ENCODE measurements around the gene ARL15. TPM values are rescaled to one million over a fixed set of nuclear protein-coding genes. Genes with fewer than 3 reads are reported as not detected.

The ARL15 gene
- total RNA-seq, 4 donors from 2014 or later: 36.2 to 338 (median 69.0) TPM

DNA sequence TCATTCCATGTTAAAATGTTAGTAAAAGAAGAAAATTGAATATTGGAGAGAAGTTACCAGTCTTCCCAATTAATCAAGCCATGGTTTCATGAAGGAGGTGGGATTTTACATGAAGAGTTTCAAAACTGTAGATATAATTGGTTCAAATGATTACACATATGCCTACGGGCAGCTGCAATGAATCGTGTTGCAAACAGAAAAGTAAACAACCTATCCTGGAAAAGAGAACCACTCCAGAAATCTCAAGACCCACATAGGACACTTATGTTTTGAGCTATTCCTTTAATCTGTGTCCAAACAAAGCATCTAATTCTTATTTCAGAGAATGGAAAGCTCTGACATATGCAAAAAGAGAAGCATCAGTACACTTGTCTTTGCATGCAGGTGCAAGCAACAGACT is 409.7 kb downstream of the ARL15 start:
- H3K36me3 ChIP-seq: no peaks in the 10 kb centered on the region
- no peaks in the 10 kb centered on the region for H3K9me3 ChIP-seq
- intact Hi-C loops (cut with DNase I; ENCODE audit: low total_unique reads): no loop called here
- H3K4me1 ChIP-seq: no peaks in the 10 kb centered on the region
- no peak overlapping the region for H3K27ac ChIP-seq
- no peak overlapping the region for H3K4me3 ChIP-seq
- H3K27me3 ChIP-seq: peaks cover 0 to 1% of the 10 kb centered on the region in 2 donors
- TF ChIP-seq, protein P1, sequence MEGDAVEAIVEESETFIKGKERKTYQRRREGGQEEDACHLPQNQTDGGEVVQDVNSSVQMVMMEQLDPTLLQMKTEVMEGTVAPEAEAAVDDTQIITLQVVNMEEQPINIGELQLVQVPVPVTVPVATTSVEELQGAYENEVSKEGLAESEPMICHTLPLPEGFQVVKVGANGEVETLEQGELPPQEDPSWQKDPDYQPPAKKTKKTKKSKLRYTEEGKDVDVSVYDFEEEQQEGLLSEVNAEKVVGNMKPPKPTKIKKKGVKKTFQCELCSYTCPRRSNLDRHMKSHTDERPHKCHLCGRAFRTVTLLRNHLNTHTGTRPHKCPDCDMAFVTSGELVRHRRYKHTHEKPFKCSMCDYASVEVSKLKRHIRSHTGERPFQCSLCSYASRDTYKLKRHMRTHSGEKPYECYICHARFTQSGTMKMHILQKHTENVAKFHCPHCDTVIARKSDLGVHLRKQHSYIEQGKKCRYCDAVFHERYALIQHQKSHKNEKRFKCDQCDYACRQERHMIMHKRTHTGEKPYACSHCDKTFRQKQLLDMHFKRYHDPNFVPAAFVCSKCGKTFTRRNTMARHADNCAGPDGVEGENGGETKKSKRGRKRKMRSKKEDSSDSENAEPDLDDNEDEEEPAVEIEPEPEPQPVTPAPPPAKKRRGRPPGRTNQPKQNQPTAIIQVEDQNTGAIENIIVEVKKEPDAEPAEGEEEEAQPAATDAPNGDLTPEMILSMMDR (IDR thresholded peaks at IDR 0.05): no peak
- TF ChIP-seq POLR2A (IDR thresholded peaks at IDR 0.05): no peak
- DNase-seq: no peak

DNA sequence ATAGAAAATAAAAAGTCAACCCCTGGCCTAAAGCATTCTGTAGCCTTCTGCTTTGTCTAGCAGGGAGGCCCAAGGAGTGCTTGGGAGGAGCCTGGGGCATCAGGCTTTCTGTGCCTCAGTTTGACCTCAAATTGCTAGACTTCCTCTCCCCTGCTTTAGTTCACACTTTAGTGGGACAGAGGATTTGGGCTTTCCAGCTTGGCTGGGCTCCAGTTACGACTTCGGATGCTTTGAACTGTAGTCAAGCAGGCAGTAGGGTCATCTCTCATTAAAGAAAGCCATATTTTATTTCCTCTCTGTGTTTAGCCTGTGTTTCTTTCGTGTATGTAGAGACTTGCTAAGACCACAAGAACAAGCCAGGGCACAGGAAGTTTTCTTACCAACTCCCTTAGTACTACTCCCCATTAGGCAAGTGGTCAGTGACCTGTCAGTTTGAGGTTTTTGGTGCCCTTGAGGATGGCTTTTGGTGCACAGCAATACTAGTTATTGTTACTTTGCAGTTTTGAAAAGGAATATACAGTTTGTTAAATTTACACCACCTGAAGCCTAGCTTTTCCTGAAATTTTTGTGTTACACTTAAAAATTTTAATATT is 415.2 kb downstream of the ARL15 start:
- intact Hi-C loops (cut with DNase I; ENCODE audit: low total_unique reads): no loop called here
- Histone ChIP-seq H3K4me3 (no peak overlapping the region), H3K4me1 (no peaks in the 10 kb centered on the region), H3K36me3 (no peaks in the 10 kb centered on the region), H3K27me3 (peaks cover 0 to 3% of the 10 kb centered on the region in 2 donors), H3K27ac (no peak overlapping the region), H3K9me3 (no peaks in the 10 kb centered on the region)
- no peak for TF ChIP-seq POLR2A (IDR thresholded peaks at IDR 0.05)
- DNase-seq: no peak

GRCh38 chr5:53893626-53894025 is 416.7 kb downstream of the ARL15 start:
- Histone ChIP-seq H3K27ac (no peak overlapping the region), H3K36me3 (no peaks in the 10 kb centered on the region), H3K4me1 (no peaks in the 10 kb centered on the region), H3K27me3 (peaks cover 0 to 3% of the 10 kb centered on the region in 2 donors), H3K4me3 (no peak overlapping the region), H3K9me3 (no peaks in the 10 kb centered on the region)
- DNase-seq: no peak
- intact Hi-C loops (cut with DNase I; ENCODE audit: low total_unique reads): no loop called here
- TF ChIP-seq, protein P1 (IDR thresholded peaks at IDR 0.05): no peak
- TF ChIP-seq POLR2A (IDR thresholded peaks at IDR 0.05): no peak

- H3K9me3 ChIP-seq: no peaks in the 10 kb centered on the region
- intact Hi-C loops (cut with DNase I; ENCODE audit: low total_unique reads): no loop called here
- TF ChIP-seq, protein P1 (IDR thresholded peaks at IDR 0.05): no peak
- TF ChIP-seq POLR2A (IDR thresholded peaks at IDR 0.05): no peak
- no peaks in the 10 kb centered on the region for H3K36me3 ChIP-seq
- no peak overlapping the region for H3K4me3 ChIP-seq
- H3K4me1 ChIP-seq: no peaks in the 10 kb centered on the region
- no peak for DNase-seq
- H3K27me3 ChIP-seq: peaks cover 0 to 3% of the 10 kb centered on the region in 2 donors
- no peak overlapping the region for H3K27ac ChIP-seq
These were observed 418.1 kb downstream of the ARL15 start for GRCh38 chr5:53892224-53892623.

DNA sequence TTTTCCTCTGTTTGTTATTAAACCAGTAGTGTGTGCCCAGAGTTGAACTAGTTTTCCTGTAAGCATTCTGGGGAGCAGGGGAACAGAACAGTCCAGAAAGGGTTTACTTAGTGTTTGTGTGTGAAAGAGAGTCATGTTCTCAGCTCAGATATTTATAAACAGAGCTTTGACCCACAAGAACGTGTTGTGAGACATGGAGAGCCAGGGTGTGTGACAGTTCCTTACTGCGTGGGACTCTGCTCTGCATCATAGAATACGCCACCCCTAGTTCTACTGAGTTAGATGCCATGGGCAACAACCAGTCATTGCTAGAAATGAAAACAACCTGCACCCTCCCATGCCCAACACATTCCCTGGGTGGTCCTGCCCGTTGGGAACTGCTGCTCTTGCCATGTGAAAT is 419.2 kb downstream of the ARL15 start:
- H3K9me3 ChIP-seq: no peaks in the 10 kb centered on the region
- TF ChIP-seq POLR2A (IDR thresholded peaks at IDR 0.05): no peak
- TF ChIP-seq, protein P1 (IDR thresholded peaks at IDR 0.05): no peak

DNA sequence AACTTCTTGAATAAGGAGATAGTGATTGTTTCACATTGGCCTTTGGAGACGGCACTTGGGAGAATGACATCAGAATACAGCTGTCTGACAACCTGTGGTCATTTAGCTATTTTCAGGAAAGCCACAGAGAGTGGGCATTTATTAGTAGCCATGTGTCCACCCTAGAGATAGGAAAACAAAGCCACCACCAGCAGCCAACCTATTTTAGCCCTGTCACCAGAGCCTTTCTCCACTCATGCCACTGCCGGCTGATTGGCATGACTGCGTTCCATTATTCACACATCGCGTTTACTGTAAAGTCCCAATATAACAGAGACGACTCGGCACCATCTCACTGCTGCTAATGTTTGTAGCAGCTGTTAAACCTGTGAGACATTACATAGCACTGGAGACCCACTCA is 419.9 kb downstream of the ARL15 start:
- no peak overlapping the region for H3K27ac ChIP-seq
- no peaks in the 10 kb centered on the region for H3K36me3 ChIP-seq
- H3K4me3 ChIP-seq: no peak overlapping the region
- H3K4me1 ChIP-seq: no peaks in the 10 kb centered on the region
- peaks cover 0 to under 1% of the 10 kb centered on the region in 2 donors for H3K27me3 ChIP-seq
- intact Hi-C loops (cut with DNase I; ENCODE audit: low total_unique reads): no loop called here
- no peak for DNase-seq
- TF ChIP-seq, protein P1 (IDR thresholded peaks at IDR 0.05): no peak
- no peak for TF ChIP-seq POLR2A (IDR thresholded peaks at IDR 0.05)
- H3K9me3 ChIP-seq: no peaks in the 10 kb centered on the region

More for the DNA sequence above, 419.2 kb downstream of the ARL15 start:
- Histone ChIP-seq H3K36me3 (no peaks in the 10 kb centered on the region), H3K27ac (no peak overlapping the region), H3K27me3 (peaks cover 0 to 3% of the 10 kb centered on the region in 2 donors), H3K4me1 (no peaks in the 10 kb centered on the region), H3K4me3 (no peak overlapping the region)
- intact Hi-C loops (cut with DNase I; ENCODE audit: low total_unique reads): no loop called here
- no peak for DNase-seq
